ENCODE results near the gene KCNIP4. TPM values are rescaled to one million over a fixed set of nuclear protein-coding genes. Genes with fewer than 3 reads are reported as not detected.

The KCNIP4 gene
- total RNA-seq, 1 donor from 2014 or later = not detected

- Mint-ChIP-seq H3K4me3 (ENCODE audit: unreplicated experiment) (no peak overlapping the region), H3K27me3 (ENCODE audit: low read depth) (peaks cover 16% of the 10 kb centered on the region), H3K9me3 (ENCODE audit: low read depth) (no peaks in the 10 kb centered on the region), H3K27ac (ENCODE audit: unreplicated experiment) (no peak overlapping the region), H3K36me3 (ENCODE audit: low read depth) (no peaks in the 10 kb centered on the region), H3K4me1 (ENCODE audit: low read depth) (no peaks in the 10 kb centered on the region)
- TF ChIP-seq CTCF (IDR thresholded peaks at IDR 0.05) = no peak
- no peak for DNase-seq (ENCODE audit: low spot score)
These were observed 71.9 kb downstream of the KCNIP4 start for GRCh38 chr4:21876711-21877110.

DNA sequence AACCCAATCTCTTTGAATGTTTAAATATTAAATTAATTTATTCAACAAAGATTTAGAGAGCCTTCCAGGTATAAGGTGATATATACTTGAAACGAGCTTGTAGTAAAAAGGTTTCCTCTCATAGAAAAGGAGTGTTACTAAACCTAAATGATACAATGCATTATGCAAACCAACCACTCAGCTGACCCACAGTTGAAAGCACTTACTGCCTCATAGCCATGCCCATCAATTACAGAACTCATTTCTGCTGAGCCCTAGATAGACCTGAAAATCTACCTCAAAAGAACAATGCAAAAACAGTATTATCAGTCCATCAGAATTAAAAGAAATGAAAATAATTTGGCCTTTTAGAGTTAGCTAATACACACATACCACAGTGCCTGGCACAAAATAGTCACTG lies 75.4 kb downstream of the KCNIP4 start:
- peaks cover 23% of the 10 kb centered on the region for H3K27me3 Mint-ChIP-seq (ENCODE audit: low read depth)
- no peak for TF ChIP-seq CTCF (IDR thresholded peaks at IDR 0.05)
- H3K4me3 Mint-ChIP-seq (ENCODE audit: unreplicated experiment) = no peak overlapping the region
- H3K9me3 Mint-ChIP-seq (ENCODE audit: low read depth) = no peaks in the 10 kb centered on the region
- H3K36me3 Mint-ChIP-seq (ENCODE audit: low read depth) = no peaks in the 10 kb centered on the region
- no peak overlapping the region for H3K27ac Mint-ChIP-seq (ENCODE audit: unreplicated experiment)
- no peak for DNase-seq (ENCODE audit: low spot score)
- no peaks in the 10 kb centered on the region for H3K4me1 Mint-ChIP-seq (ENCODE audit: low read depth)

- no peaks in the 10 kb centered on the region for H3K9me3 Mint-ChIP-seq (ENCODE audit: low read depth)
- no peak for TF ChIP-seq CTCF (IDR thresholded peaks at IDR 0.05)
- peaks cover 23% of the 10 kb centered on the region for H3K27me3 Mint-ChIP-seq (ENCODE audit: low read depth)
- no peaks in the 10 kb centered on the region for H3K4me1 Mint-ChIP-seq (ENCODE audit: low read depth)
- DNase-seq (ENCODE audit: low spot score) = no peak
- no peak overlapping the region for H3K4me3 Mint-ChIP-seq (ENCODE audit: unreplicated experiment)
- no peaks in the 10 kb centered on the region for H3K36me3 Mint-ChIP-seq (ENCODE audit: low read depth)
- no peak overlapping the region for H3K27ac Mint-ChIP-seq (ENCODE audit: unreplicated experiment)
These were observed 76.5 kb downstream of the KCNIP4 start for GRCh38 chr4:21872101-21872500.

DNA sequence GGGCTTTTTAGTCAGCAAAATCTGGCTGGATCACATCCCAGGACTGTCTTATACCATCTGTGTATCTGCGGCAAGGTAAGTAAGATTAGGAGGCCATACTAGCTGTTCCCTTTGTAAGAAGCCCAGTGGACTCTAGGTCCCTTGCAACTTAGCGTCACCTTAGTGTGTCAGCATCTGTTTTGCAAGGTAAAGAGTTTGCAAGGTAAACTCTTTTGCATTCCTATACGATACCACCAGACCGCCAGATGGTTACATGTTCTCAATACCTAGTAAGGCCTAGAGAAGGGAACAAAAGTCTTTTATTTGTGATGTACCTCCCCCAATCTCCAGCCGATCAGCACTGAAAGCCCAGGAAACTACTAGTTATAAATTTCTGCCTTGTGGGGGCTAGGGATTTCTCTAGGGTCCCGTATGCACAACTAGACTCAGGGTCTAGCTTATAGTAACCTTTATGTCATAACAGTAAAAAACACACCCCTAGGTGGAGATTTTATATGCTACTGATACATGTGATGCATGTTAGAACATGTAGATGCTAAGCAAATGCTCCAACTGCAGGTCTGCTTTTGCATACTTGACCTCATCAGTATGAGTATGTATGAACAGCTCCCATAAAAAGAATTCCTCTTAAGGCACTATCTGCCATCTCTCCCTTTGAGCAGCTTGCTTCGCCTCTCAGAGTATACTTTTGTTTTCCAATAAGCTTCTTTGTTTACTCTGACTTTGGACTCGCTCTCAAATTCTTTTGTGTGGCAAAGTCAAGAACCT lies 78.4 kb downstream of the KCNIP4 start:
- no peak for DNase-seq (ENCODE audit: low spot score)
- no peaks in the 10 kb centered on the region for H3K9me3 Mint-ChIP-seq (ENCODE audit: low read depth)
- peaks cover 23% of the 10 kb centered on the region for H3K27me3 Mint-ChIP-seq (ENCODE audit: low read depth)
- TF ChIP-seq CTCF (IDR thresholded peaks at IDR 0.05) = no peak
- no peaks in the 10 kb centered on the region for H3K36me3 Mint-ChIP-seq (ENCODE audit: low read depth)
- H3K27ac Mint-ChIP-seq (ENCODE audit: unreplicated experiment) = no peak overlapping the region
- H3K4me1 Mint-ChIP-seq (ENCODE audit: low read depth) = no peaks in the 10 kb centered on the region
- no peak overlapping the region for H3K4me3 Mint-ChIP-seq (ENCODE audit: unreplicated experiment)

DNA sequence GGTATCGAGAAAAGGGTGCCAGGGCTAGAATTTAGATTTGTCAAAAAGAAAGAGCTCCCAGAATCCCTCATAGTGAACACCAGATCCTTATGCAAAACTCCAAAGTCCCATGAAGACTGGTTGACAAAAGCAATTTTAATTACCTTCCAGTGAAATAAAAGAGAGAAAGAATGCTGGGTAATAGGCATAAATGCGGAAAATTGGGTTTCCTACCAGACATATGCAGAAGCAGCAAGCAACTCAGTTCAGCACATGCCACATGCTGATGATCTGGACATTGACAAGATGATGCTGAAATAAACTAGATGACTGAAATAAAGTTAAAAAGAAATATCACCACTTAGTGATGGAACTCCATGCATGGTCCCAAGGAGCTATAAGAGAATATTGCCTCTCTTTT lies 83.9 kb downstream of the KCNIP4 start:
- DNase-seq (ENCODE audit: low spot score) = no peak
- H3K4me3 Mint-ChIP-seq (ENCODE audit: unreplicated experiment) = no peak overlapping the region
- H3K9me3 Mint-ChIP-seq (ENCODE audit: low read depth) = no peaks in the 10 kb centered on the region
- H3K4me1 Mint-ChIP-seq (ENCODE audit: low read depth) = no peaks in the 10 kb centered on the region
- peaks cover 17% of the 10 kb centered on the region for H3K27me3 Mint-ChIP-seq (ENCODE audit: low read depth)
- H3K36me3 Mint-ChIP-seq (ENCODE audit: low read depth) = no peaks in the 10 kb centered on the region
- no peak overlapping the region for H3K27ac Mint-ChIP-seq (ENCODE audit: unreplicated experiment)
- no peak for TF ChIP-seq CTCF (IDR thresholded peaks at IDR 0.05)
